Right ventricle myocardium inferior (tissue), 1 donor: ENCODE data around the gene EEA1. TPM values are rescaled to one million over a fixed set of nuclear protein-coding genes. Genes with fewer than 3 reads are reported as not detected.
A peak's percentile ranks its signal among the peaks of the same experiment; 100 is the strongest.

Experiments
- ATAC-seq: fragments of 200-7000 bp; cut with Tn5 transposase; one replicate; pipeline ENCODE4 v1.9.1; 2020; ENCODE audit warnings: mild to moderate bottlenecking, moderate library complexity
- DNase-seq: peaks from one replicate; pipeline ENCODE4 v3.0.0; 2021; ENCODE audit errors: missing footprints
- intact Hi-C: fragments of 100-400 bp; cut with DNase I; formaldehyde crosslinking; loops from one replicate; pipeline ENCODE4 v1.11.0; 2022
- total RNA-seq: library from RNA; stranded (reverse); fragmentation: NEBNext Ultra II Directional; extraction: Animal tissue kit (Norgen Biotek cat#: 25700); gene quantifications from one replicate; pipeline ENCODE4 v1.2.1, GENCODE V29; 2021
- donor health status: DM: no; HTN: yes; CAD: no; lungs with severe emphysema.

EEA1 gene
- total RNA-seq, 1 donor from 2014 or later: 25.8 TPM

DNA sequence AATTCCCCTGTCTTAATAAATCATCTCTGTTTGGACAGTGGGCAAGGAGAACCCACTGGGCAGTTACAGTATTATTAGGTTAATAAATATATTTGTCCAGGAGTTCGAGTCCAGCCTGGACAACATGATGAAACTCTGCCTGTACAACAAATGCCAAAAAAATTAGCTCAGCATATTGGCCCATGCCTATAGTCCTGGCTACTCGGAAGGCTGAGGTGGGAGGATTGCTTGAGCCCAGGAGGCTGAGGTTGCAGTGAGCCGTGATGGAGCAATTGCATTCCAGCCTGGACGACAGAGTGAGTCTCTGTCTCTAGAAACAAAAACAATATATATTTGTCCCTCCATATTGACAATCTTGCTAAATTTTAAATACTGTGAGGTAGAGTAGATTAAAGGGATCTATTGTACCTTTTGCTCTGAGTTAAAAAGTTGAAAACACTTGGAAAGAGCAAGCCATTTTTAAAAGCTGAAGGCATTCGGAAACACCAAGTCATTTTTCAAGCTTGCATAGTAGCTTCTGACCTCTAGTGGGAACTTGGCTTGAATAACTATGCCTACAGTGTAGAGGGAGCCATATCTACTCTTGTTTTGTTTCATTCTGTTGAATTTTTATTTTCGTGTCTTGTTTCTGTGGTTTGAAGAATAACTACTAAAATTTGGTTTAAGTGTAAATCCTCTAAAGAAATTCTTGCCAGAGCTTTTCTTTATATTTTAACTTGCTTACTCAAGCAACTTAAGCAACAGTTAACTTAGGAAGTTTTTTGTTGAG lies 14.6 kb upstream of the EEA1 start:
- intact Hi-C loops: no loop called here
- DNase-seq (no peak), ATAC-seq (no peak)

- intact Hi-C loops: no loop called here
- ATAC-seq (no peak), DNase-seq (no peak)
These were observed 13.8 kb upstream of the EEA1 start for GRCh38 chr12:92942905-92943304.

- ATAC-seq: no peak
- DNase-seq: no peak
- intact Hi-C loops: no loop called here
These were observed 10.0 kb upstream of the EEA1 start for GRCh38 chr12:92939116-92939515.

GRCh38 chr12:92938638-92939037 lies 9.5 kb upstream of the EEA1 start:
- DNase-seq (no peak), ATAC-seq (no peak)
- intact Hi-C loops: no loop called here

- no peak for DNase-seq
- intact Hi-C loops: no loop called here
- ATAC-seq: no peak
These were observed 8.9 kb upstream of the EEA1 start for GRCh38 chr12:92938018-92938417.

GRCh38 chr12:92933606-92934005 lies 4.5 kb upstream of the EEA1 start:
- DNase-seq (no peak), ATAC-seq (no peak)
- intact Hi-C loops: no loop called here

GRCh38 chr12:92930421-92930820 lies 1.3 kb upstream of the EEA1 start:
- intact Hi-C loops: no loop called here
- no peak for ATAC-seq
- DNase-seq: no peak

- intact Hi-C loops: loop anchor here (5.0 to 10.0 kb wide), 2 partner anchors 143 to 455 kb away; no protein-coding TSS in a partner anchor
- ATAC-seq (no peak), DNase-seq (no peak)
These were observed 888 bp upstream of the EEA1 start for GRCh38 chr12:92929983-92930382.

GRCh38 chr12:92928421-92928961 lies 604 bp downstream of the EEA1 start:
- intact Hi-C loops: loop anchor here (5.0 to 10.0 kb wide), 2 partner anchors 141 to 456 kb away; no protein-coding TSS in a partner anchor
- ATAC-seq (peak; percentile 47), DNase-seq (no peak)

DNA sequence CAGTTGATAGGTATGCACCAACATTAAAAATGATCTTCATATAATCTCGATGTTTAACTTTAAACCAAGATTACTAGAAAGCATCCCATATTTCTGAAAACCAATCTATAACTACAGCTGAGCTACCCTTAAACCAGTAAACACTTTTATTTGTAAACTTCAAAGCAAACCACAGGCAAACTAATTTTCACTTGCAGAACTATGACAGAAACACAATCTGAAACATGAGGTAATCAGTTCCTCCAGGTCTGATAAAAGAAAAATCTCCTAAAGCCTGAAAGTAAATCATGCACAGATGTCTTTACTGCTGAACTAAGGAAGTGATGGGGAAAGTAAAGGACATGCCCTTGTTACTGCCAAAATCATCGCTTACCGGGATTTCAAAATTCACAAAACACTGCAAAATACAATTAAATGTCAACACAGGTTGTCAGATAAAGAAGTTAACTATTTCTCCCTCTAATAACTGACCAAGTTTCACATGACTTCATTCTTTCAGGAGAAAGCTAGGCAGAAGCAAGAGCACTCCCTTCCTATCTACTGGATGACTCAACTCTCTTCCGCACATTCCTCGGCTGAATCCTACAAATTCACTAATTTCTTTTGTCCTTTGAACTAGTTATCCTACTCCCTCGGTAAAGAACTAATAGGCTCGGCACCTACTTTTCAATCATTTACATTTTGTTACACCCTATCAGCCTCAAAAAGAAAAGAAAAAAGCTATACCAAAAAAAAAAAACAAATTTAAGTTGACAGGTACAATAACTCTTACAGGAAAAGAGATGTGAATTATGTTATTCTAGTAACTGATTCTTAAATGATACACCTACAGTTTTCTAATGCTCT lies 1.4 kb downstream of the EEA1 start:
- no peak for DNase-seq
- ATAC-seq: no peak
- intact Hi-C loops: loop anchor here (5.0 to 10.0 kb wide), 2 partner anchors 140 to 457 kb away; no protein-coding TSS in a partner anchor

- ATAC-seq: no peak
- DNase-seq: no peak
- intact Hi-C loops: loop anchor here (5.0 to 10.0 kb wide), 2 partner anchors 140 to 458 kb away; no protein-coding TSS in a partner anchor
These were observed 2.0 kb downstream of the EEA1 start for GRCh38 chr12:92927055-92927435.

DNA sequence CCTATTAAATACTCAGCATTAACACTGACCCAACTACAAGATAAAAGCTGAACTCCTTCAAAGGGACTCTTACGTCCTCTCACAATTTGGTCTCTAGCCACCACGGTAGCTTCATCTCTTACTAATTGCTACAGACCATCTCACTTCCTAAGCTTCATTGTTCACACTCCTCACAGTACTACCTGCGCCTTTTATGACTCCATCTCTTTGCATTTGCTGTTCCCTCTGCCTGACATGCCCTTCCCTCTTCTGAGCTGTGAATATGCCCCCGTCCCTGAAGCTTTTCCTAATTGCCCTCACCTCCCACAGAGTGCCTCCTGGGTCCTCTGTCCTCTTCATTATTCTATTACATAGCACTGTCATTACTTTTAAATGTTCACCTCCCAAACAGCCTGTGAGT lies 2.5 kb downstream of the EEA1 start:
- no peak for ATAC-seq
- no peak for DNase-seq
- intact Hi-C loops: loop anchor here (5.0 to 10.0 kb wide), 2 partner anchors 139 to 458 kb away; no protein-coding TSS in a partner anchor

DNA sequence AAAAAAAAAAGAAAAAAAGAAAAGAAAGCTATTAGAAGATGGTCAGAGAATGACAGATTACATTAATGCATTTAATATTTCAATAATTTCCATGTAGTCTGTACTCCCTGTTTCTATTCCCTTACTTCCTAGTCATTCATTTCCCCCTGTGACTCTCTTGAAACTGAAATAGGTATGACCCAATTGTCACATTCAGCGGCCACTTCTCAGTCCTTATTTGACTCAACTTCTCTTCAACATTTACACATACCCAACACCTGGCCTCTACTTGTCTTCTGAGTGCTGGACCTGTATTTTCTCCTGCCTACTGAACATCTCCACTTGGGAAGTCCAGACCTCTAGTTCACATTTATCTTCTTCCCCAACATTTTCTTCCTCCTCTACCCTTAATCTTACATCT lies 7.2 kb downstream of the EEA1 start:
- DNase-seq (no peak), ATAC-seq (no peak)
- intact Hi-C loops: loop anchor here (10.0 kb wide), 1 partner anchor 463 kb away; no protein-coding TSS in a partner anchor

DNA sequence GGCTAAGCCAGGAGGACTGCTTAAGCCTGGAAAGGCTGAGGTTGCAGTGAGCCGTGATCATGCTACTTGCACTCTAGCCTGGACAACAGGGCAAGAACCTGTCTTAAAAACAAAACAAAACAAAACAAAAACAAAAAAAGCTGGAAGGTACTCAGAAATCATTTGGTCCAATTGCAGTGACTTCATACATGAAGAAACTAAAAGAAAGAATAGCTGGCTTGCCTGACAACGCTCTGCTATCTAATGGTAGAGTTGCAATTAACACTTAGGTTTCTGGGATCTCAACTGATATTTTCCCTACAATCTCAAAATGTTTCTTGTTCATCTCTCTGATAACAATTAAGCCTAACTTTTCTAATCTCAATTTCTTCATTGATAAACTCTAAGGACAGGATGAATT lies 13.7 kb downstream of the EEA1 start:
- ATAC-seq: no peak
- intact Hi-C loops: no loop called here
- DNase-seq: no peak

GRCh38 chr12:92914170-92914569 lies 14.9 kb downstream of the EEA1 start:
- intact Hi-C loops: no loop called here
- ATAC-seq: no peak
- DNase-seq: no peak

GRCh38 chr12:92912672-92913071 lies 16.4 kb downstream of the EEA1 start:
- intact Hi-C loops: no loop called here
- ATAC-seq (no peak), DNase-seq (no peak)

DNA sequence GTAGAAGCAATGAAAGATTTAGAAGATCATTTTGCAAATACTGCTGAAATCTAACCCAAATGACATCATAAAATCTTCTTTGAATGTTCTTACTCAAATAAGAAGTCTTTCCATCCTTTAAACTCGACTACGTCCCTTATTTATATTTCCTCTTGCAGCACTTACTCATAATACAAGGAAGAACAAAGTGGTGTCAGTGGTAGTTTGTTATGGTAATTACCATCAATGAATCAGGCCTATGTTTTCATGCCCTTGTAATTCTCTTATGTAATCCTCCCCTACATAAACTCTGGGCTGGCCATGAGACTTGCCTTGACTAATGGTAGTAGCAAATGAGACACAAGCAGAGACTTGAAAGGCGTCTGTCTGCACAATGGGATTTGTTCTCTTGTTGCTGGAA lies 17.0 kb downstream of the EEA1 start:
- no peak for ATAC-seq
- no peak for DNase-seq
- intact Hi-C loops: no loop called here

DNA sequence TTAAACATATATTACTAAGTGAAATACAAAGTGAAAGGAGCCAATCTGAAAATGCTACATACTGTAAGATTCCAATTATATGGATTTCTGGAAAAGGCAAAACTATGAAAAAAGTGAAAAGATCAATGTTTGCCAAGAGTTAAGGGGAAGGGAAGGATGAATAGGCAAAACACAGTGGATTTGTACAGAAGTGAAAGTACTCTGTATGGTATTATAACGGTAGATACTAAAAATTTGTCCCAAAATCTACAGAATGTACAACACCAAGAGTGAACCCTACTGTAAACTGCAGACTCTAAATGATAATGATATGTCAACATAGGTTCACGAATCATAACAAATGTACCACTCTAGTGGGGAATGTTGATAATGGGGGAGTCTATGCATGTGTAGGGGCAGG lies 17.8 kb downstream of the EEA1 start:
- ATAC-seq (no peak), DNase-seq (no peak)
- intact Hi-C loops: no loop called here

GRCh38 chr12:92908108-92908507 lies 21.0 kb downstream of the EEA1 start:
- ATAC-seq: no peak
- intact Hi-C loops: no loop called here
- DNase-seq: no peak
